ENCODE measurements around the gene ST6GALNAC5.
"Not testable (repeated sequence)": the region's sequence is repeated elsewhere in the genome, so short reads cannot be mapped to it uniquely, and the experiment has no call there.

Gene ST6GALNAC5

GRCh38 chr1:76876655-76877395 lies 9.5 kb downstream of the ST6GALNAC5 start:
- no peaks in the 10 kb centered on the region for H3K4me1 Mint-ChIP-seq (ENCODE audit: low read depth)
- no peaks in the 10 kb centered on the region for H3K36me3 Mint-ChIP-seq (ENCODE audit: low read depth)
- H3K9me3 Mint-ChIP-seq, result no peaks in the 10 kb centered on the region
- H3K27me3 Mint-ChIP-seq (ENCODE audit: low read depth), result peaks cover 7% of the 10 kb centered on the region
- H3K4me3 Mint-ChIP-seq, result no peak overlapping the region
- no peak overlapping the region for H3K27ac Mint-ChIP-seq
- no peak for DNase-seq (ENCODE audit: low spot score)

- not testable (repeated sequence) for H3K27me3 Mint-ChIP-seq (ENCODE audit: low read depth); H3K36me3 Mint-ChIP-seq (ENCODE audit: low read depth); DNase-seq (ENCODE audit: low spot score); H3K4me3 Mint-ChIP-seq; H3K9me3 Mint-ChIP-seq; H3K27ac Mint-ChIP-seq; H3K4me1 Mint-ChIP-seq (ENCODE audit: low read depth)
Measured at GRCh38 chr1:76879014-76879413, 11.7 kb downstream of the ST6GALNAC5 start.

GRCh38 chr1:76881762-76882161 lies 14.5 kb downstream of the ST6GALNAC5 start:
- Mint-ChIP-seq H3K27me3 (ENCODE audit: low read depth) (no peaks in the 10 kb centered on the region), H3K36me3 (ENCODE audit: low read depth) (no peaks in the 10 kb centered on the region), H3K27ac (no peak overlapping the region), H3K9me3 (no peaks in the 10 kb centered on the region), H3K4me1 (ENCODE audit: low read depth) (no peaks in the 10 kb centered on the region), H3K4me3 (no peak overlapping the region)
- DNase-seq (ENCODE audit: low spot score), result no peak

GRCh38 chr1:76891931-76892622 lies 24.8 kb downstream of the ST6GALNAC5 start:
- no peaks in the 10 kb centered on the region for H3K27me3 Mint-ChIP-seq (ENCODE audit: low read depth)
- H3K4me3 Mint-ChIP-seq, result no peak overlapping the region
- no peaks in the 10 kb centered on the region for H3K9me3 Mint-ChIP-seq
- H3K36me3 Mint-ChIP-seq (ENCODE audit: low read depth), result no peaks in the 10 kb centered on the region
- DNase-seq (ENCODE audit: low spot score), result no peak
- no peak overlapping the region for H3K27ac Mint-ChIP-seq
- H3K4me1 Mint-ChIP-seq (ENCODE audit: low read depth), result no peaks in the 10 kb centered on the region

GRCh38 chr1:76892675-76893074 lies 25.4 kb downstream of the ST6GALNAC5 start:
- H3K27me3 Mint-ChIP-seq (ENCODE audit: low read depth), result no peaks in the 10 kb centered on the region
- H3K9me3 Mint-ChIP-seq, result no peaks in the 10 kb centered on the region
- no peak for DNase-seq (ENCODE audit: low spot score)

GRCh38 chr1:76901158-76901767 lies 34.0 kb downstream of the ST6GALNAC5 start:
- Mint-ChIP-seq H3K9me3 (no peaks in the 10 kb centered on the region), H3K4me3 (no peak overlapping the region), H3K36me3 (ENCODE audit: low read depth) (no peaks in the 10 kb centered on the region), H3K4me1 (ENCODE audit: low read depth) (no peaks in the 10 kb centered on the region), H3K27me3 (ENCODE audit: low read depth) (no peaks in the 10 kb centered on the region), H3K27ac (no peak overlapping the region)
- DNase-seq (ENCODE audit: low spot score), result peak; percentile 10

More at GRCh38 chr1:76892675-76893074, 25.4 kb downstream of the ST6GALNAC5 start:
- no peak overlapping the region for H3K27ac Mint-ChIP-seq
- no peaks in the 10 kb centered on the region for H3K4me1 Mint-ChIP-seq (ENCODE audit: low read depth)
- no peaks in the 10 kb centered on the region for H3K36me3 Mint-ChIP-seq (ENCODE audit: low read depth)
- no peak overlapping the region for H3K4me3 Mint-ChIP-seq

- no peaks in the 10 kb centered on the region for H3K36me3 Mint-ChIP-seq (ENCODE audit: low read depth)
- H3K4me1 Mint-ChIP-seq (ENCODE audit: low read depth), result no peaks in the 10 kb centered on the region
- H3K4me3 Mint-ChIP-seq, result no peak overlapping the region
- DNase-seq (ENCODE audit: low spot score), result no peak
- H3K9me3 Mint-ChIP-seq, result no peaks in the 10 kb centered on the region
- H3K27me3 Mint-ChIP-seq (ENCODE audit: low read depth), result no peaks in the 10 kb centered on the region
- H3K27ac Mint-ChIP-seq, result no peak overlapping the region
Measured at GRCh38 chr1:76905876-76906595, 38.8 kb downstream of the ST6GALNAC5 start.

- Mint-ChIP-seq H3K27ac (no peak overlapping the region), H3K27me3 (ENCODE audit: low read depth) (no peaks in the 10 kb centered on the region), H3K4me3 (no peak overlapping the region), H3K9me3 (no peaks in the 10 kb centered on the region), H3K36me3 (ENCODE audit: low read depth) (no peaks in the 10 kb centered on the region), H3K4me1 (ENCODE audit: low read depth) (no peaks in the 10 kb centered on the region)
- no peak for DNase-seq (ENCODE audit: low spot score)
Measured at GRCh38 chr1:76909311-76909710, 42.0 kb downstream of the ST6GALNAC5 start.

GRCh38 chr1:76919085-76919484 lies 51.8 kb downstream of the ST6GALNAC5 start:
- DNase-seq (ENCODE audit: low spot score), result no peak
- Mint-ChIP-seq H3K27ac (no peak overlapping the region), H3K27me3 (ENCODE audit: low read depth) (peaks cover 2% of the 10 kb centered on the region), H3K9me3 (no peaks in the 10 kb centered on the region), H3K4me3 (no peak overlapping the region), H3K4me1 (ENCODE audit: low read depth) (no peaks in the 10 kb centered on the region), H3K36me3 (ENCODE audit: low read depth) (no peaks in the 10 kb centered on the region)

GRCh38 chr1:76921590-76921989 lies 54.3 kb downstream of the ST6GALNAC5 start:
- no peaks in the 10 kb centered on the region for H3K9me3 Mint-ChIP-seq
- no peaks in the 10 kb centered on the region for H3K36me3 Mint-ChIP-seq (ENCODE audit: low read depth)
- H3K4me3 Mint-ChIP-seq, result no peak overlapping the region
- peaks cover 2% of the 10 kb centered on the region for H3K27me3 Mint-ChIP-seq (ENCODE audit: low read depth)
- no peaks in the 10 kb centered on the region for H3K4me1 Mint-ChIP-seq (ENCODE audit: low read depth)
- no peak overlapping the region for H3K27ac Mint-ChIP-seq
- no peak for DNase-seq (ENCODE audit: low spot score)

- no peak overlapping the region for H3K27ac Mint-ChIP-seq
- H3K4me1 Mint-ChIP-seq (ENCODE audit: low read depth), result no peaks in the 10 kb centered on the region
- no peaks in the 10 kb centered on the region for H3K9me3 Mint-ChIP-seq
Measured at GRCh38 chr1:76925825-76926224, 58.5 kb downstream of the ST6GALNAC5 start.

GRCh38 chr1:76928522-76928921 lies 61.2 kb downstream of the ST6GALNAC5 start:
- H3K4me1 Mint-ChIP-seq (ENCODE audit: low read depth), result no peaks in the 10 kb centered on the region
- H3K9me3 Mint-ChIP-seq, result no peaks in the 10 kb centered on the region
- H3K27ac Mint-ChIP-seq, result no peak overlapping the region
- H3K36me3 Mint-ChIP-seq (ENCODE audit: low read depth), result no peaks in the 10 kb centered on the region
- H3K27me3 Mint-ChIP-seq (ENCODE audit: low read depth), result no peaks in the 10 kb centered on the region
- H3K4me3 Mint-ChIP-seq, result no peak overlapping the region
- no peak for DNase-seq (ENCODE audit: low spot score)

More at GRCh38 chr1:76925825-76926224, 58.5 kb downstream of the ST6GALNAC5 start:
- no peak for DNase-seq (ENCODE audit: low spot score)
- no peak overlapping the region for H3K4me3 Mint-ChIP-seq
- H3K27me3 Mint-ChIP-seq (ENCODE audit: low read depth), result peaks cover 2% of the 10 kb centered on the region
- no peaks in the 10 kb centered on the region for H3K36me3 Mint-ChIP-seq (ENCODE audit: low read depth)

- DNase-seq (ENCODE audit: low spot score), result no peak
- Mint-ChIP-seq H3K27me3 (ENCODE audit: low read depth) (no peaks in the 10 kb centered on the region), H3K4me1 (ENCODE audit: low read depth) (no peaks in the 10 kb centered on the region), H3K36me3 (ENCODE audit: low read depth) (no peaks in the 10 kb centered on the region), H3K27ac (no peak overlapping the region), H3K4me3 (no peak overlapping the region), H3K9me3 (no peaks in the 10 kb centered on the region)
Measured at GRCh38 chr1:76929136-76929535, 61.9 kb downstream of the ST6GALNAC5 start.
